Daoy (cell line): ENCODE data around the gene DMWD. TPM values are rescaled to one million over a fixed set of nuclear protein-coding genes. Genes with fewer than 3 reads are reported as not detected.
A peak's percentile ranks its signal among the peaks of the same experiment; 100 is the strongest.

Experiments used
- DNase-seq: peaks from one replicate; pipeline ENCODE4 v3.0.0-alpha.2; 2015; ENCODE audit warnings: low read depth
- total RNA-seq: library from RNA; depleted of rRNA; stranded (reverse); fragments of >200 nt; shearing (Covaris generic); gene quantifications from 2 replicates; pipeline ENCODE4 v1.2.3, GENCODE V29; 2014

Gene DMWD
- total RNA-seq, 1 experiment from 2014 or later, result 22.1 TPM

DNA sequence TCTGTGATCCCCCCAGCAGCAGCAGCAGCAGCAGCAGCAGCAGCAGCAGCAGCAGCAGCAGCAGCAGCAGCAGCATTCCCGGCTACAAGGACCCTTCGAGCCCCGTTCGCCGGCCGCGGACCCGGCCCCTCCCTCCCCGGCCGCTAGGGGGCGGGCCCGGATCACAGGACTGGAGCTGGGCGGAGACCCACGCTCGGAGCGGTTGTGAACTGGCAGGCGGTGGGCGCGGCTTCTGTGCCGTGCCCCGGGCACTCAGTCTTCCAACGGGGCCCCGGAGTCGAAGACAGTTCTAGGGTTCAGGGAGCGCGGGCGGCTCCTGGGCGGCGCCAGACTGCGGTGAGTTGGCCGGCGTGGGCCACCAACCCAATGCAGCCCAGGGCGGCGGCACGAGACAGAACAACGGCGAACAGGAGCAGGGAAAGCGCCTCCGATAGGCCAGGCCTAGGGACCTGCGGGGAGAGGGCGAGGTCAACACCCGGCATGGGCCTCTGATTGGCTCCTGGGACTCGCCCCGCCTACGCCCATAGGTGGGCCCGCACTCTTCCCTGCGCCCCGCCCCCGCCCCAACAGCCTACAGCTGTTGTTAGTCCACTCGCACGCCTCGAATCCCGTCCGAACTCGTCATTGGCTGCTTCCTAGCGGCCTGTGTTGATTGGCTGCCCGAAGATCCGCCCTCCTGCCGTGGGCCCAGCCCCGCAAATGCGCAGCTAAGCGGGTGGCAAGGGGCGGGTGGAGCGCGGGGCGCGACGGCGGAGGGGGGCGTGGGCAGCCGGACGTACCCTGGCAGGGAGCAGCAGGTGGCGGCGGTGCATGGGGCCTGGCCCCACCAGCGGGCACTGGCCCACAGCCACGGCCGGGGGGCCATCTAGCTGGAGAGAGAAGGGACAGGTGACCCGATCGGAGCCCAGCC is 22.2 kb downstream of the DMWD start:
- peak; percentile 97 for DNase-seq

DNA sequence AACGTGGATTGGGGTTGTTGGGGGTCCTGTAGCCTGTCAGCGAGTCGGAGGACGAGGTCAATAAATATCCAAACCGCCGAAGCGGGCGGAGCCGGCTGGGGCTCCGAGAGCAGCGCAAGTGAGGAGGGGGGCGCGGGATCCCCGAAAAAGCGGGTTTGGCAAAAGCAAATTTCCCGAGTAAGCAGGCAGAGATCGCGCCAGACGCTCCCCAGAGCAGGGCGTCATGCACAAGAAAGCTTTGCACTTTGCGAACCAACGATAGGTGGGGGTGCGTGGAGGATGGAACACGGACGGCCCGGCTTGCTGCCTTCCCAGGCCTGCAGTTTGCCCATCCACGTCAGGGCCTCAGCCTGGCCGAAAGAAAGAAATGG is 22.8 kb downstream of the DMWD start:
- no peak for DNase-seq

DNA sequence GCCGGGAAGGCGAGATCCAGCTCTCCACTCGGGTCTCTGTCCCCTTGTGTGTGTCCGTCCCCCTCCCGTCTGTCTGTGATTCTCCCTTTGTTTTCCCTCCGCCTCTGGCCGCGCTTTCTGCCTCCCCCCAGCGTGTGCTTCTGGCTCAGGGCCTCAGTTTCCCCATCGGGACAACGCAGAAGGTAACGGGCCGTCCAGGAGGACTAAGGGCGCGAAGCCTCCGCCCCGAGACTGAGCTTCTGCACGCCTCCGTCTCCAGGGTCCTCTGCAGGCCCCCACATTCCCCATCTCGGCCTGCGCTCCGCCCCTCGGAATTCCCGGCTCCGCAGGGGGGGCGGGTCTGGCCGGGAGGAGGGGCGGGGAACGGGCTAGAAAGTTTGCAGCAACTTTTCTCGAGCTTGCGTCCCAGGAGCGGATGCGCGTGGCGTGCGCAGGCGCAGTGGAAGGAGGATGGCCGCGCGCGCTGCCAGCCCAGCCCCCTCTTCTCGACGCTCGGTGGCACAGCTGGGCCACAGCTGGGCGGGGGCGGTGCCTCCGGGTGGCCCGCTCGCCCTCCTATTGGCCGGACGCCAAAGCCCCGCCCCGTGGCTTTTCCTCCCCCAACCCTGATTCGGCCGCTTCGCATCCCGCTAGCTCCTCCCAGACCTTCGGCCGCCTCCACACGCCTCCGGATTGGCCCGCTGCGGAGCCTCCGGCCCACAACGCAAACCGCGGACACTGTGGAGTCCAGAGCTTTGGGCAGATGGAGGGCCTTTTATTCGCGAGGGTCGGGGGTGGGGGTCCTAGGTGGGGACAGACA is 23.5 kb downstream of the DMWD start, which contains the start of gene SIX5:
Gene SIX5 (minus strand): TSS at position 269 of the 799 bp plus-strand sequence. CDS start 408 bp downstream, outside the sequence.
- peak; percentile 100 for DNase-seq

DNA sequence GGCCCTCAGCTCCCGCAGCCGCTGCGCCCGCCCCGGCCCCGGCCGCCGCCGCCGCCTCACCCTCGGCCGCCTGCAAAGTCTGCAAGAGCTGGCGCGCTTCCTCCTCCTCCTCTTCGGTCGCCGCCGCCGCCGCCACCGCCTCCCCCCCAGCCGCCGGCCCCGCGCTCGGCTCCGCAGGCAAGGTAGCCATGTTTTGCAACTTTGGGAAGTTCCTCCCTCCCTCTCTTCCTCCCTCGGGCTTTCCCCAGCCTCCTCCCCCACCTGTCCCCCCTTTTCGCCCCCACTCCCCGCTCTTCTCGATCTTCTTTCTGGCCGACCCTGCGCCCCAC is 24.0 kb downstream of the DMWD start:
- peak; percentile 74 for DNase-seq

DNA sequence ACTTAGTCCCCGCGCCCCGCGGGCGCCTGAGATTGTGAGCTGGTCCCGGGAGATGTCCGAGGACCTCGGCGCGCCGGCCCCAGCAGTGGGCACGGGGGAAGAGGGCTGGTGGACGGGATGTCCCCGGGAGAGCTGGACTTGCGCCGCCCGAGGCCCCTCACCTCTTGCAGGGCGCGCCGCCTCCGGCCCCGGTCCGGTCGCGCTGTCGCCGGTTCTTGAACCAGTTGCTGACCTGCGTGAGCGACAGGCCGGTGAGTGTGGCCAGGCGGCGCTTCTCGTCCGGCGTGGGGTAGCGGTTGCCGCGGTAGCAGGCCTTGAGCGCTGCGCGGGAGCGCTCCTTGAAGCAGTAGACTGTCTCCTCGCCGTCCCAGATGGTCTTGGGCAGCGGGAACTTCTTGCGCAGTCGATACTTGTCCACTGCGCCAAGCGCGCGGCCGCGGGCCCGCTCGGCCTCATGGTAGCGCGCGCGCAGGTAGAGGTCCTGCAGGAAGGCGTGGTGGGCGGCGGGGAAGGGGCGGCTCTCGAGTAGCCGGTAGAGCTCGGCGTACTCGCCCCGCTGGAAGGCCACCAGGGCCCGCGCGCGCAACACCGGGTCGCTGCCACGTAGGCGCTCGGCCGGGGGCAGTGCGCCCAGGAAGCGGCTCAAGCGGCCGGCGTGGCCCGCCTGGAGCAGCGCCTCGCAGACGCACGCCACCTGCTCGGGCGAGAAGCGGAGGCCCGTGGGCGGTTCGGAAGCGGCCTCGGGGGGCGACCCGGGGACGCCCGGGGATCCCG is 24.6 kb downstream of the DMWD start:
- peak; percentile 80 for DNase-seq

DNA sequence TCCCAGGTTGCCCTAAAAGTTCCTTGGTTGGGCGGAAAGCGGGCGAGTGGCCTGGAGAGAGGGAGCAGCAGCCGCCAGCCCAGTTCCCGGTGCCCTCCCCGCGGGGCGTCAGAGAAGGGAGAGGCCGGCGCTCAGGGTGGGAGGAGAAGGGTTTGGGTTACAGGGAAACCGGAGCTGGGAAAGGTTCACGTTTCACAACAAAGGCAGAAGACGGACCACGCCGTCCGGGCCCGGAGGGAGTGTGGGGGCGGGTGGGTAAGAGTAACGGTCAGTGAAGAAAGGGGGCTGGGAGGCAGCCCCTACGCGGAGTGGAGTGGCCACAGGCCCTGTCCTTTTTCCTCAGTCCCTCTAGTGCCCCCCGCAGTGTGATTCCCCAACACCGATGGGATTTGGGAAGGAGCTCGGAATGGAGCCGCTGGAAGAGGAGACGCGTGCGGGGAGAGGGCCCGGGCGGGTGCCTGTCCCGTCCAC is 25.2 kb downstream of the DMWD start:
- peak; percentile 90 for DNase-seq

DNA sequence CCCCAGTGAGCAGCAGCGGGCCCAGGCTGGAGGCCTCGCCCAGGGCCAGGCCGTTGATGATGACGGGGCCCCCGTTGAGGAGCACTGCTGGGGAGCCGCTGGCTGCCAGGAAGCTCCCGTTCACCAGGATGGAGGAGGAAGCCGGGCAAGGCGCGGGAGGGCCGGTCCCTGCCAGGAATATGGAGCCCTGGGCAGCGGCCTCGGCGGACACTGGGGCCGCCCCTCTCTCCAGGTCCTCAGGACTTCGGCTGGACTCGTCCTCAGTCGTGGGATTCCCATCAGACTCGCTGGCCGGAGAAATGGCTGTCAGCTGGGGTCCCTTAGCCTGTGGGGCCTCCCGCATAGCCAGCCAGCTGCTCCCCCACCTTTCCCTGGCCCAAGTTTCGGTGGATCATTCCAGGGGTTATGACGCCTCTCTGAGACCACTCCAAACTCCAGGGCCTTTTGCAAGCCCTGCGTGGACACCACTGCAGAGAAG is 25.7 kb downstream of the DMWD start:
- DNase-seq, result no peak

DNA sequence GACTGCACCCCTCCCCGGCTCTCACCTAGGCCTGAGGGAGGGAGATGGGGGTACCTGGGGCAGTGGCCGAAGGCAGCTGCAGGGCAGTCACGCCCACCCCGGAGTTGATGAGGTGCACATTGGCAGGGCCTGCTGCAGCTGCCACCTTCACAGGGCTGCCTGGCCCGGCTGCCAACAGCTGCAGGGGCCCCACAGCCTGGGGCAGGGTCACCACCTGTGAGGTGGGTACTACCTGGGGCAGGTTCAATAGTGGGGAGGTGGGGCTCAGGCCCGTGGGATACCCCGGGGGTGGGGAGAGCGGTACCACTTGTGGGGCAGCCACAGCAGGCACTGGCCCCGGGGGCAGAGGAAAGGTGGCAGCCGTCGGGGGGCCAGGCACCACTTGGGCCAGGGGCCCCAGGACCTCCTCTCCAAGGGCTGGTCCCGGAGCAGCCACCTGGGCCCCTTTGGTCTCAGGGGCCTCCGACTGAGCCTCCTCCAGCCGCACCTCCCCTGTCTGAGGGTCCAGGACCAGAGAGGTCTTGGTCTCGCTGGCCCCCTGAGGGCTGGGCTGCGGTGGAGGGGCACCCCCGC is 26.3 kb downstream of the DMWD start:
- no peak for DNase-seq

DNA sequence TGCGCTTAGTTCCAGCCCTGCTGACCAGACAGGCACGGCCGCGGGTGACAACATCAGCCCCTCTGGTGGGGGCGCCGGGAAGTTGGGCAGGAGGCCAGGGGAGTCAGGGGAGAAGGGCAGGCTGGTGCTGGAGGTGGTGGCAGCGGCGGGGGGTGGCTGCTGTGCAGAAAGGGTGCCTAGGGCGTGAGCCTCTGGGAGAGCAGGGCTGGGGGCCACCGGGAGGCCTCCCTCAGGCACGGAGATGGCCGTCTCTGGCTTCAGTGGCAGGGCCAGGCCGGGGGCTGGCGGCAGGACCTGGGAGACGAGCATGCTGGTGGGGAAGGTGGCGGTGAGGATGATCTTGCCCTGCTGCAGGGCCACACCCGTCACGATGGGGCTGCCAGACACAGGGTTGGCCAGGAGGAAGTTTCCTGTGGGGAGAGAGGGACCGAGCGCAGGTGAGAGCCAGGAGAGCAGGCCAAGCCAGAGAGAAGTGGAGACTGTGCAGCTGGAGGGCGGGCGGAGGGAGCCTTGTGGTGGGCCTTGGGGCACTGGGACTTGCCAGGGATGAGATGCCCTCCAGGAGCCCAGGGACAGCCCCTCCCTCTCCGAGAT is 26.8 kb downstream of the DMWD start:
- no peak for DNase-seq

DNA sequence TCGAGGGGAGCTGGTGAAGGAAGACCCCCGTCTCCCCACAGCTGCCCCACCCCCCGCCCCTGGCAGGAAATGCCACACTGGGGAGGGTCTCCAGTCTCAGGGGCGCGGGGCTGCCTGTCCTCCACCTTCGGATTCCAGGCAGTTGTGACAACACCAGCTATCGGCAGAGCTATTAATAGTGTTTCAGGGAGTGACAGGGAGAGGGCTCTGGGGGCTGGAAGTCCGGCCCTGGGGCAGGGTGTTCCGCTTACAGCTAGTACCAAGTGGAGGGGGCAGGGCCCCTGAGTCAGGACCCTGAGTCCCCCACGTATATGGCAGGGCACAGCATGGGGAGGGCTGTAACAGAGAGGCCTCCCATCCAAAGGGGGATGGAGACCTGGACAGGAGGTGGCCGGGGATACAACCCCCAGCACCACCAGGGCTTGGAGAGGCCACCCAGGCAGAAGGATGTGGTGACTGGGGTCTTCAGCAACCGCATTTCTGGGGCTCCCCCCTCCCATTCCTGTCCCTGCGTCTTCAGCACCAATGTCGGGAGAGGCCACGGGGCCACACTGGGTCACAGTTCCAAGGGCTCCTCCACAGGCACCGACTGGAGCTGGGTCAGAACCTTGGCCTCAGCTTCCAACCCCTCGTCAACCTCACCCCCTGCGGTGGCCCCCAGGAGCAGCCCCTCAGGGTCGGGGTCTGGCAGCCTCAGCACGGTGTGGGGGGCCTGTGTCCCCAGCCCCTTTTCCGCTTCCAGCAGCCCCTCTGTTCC is 27.5 kb downstream of the DMWD start:
- no peak for DNase-seq

DNA sequence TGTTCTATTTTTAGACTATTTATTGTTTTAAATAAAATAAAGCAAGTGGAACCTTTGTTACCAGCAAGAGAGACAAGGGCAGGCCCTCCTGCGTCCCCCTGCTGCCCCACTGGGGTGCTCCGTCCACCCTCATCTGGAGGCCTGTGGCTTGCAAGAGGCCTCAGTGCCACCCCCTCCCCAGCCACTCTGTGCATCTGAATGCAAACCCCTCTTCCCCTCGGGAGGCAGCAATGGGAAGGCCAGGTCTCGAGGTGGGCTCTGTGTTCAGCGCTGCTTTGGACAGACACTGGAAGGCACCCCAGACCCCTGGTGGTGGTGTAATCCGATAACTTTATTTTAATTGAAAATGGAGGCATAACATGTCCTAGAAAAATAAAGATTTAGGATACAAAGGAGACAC is 28.2 kb downstream of the DMWD start:
- DNase-seq, result no peak

DNA sequence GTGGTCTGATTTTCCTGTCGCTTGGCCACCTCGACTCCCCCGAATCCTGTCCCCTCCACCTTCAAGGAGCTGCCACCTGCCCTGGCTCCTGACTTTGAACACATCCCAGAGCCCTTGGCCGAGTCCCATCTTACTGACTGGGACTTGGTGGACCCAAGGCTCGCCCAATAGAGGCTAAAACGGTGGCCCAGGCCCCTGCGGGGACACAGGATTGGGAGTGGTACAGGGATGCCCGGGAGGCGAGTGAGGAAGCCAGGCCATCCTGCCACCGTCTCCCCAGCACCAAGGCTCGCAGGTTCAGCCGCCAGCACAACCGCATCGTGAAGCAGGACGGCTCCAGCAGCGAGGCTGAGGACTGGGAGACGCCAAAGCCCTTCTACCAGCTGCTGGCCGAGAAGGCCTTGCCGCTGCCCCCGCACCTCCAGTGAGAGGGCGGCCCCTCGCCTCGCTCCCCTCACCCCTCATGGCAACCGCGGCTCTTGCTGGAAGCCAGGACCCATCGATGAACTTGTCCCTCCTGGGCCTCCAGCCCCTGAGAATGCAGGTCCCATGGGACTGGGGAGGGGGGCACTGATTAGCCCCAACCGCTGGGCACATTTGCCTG is 28.9 kb downstream of the DMWD start:
- DNase-seq, result no peak

DNA sequence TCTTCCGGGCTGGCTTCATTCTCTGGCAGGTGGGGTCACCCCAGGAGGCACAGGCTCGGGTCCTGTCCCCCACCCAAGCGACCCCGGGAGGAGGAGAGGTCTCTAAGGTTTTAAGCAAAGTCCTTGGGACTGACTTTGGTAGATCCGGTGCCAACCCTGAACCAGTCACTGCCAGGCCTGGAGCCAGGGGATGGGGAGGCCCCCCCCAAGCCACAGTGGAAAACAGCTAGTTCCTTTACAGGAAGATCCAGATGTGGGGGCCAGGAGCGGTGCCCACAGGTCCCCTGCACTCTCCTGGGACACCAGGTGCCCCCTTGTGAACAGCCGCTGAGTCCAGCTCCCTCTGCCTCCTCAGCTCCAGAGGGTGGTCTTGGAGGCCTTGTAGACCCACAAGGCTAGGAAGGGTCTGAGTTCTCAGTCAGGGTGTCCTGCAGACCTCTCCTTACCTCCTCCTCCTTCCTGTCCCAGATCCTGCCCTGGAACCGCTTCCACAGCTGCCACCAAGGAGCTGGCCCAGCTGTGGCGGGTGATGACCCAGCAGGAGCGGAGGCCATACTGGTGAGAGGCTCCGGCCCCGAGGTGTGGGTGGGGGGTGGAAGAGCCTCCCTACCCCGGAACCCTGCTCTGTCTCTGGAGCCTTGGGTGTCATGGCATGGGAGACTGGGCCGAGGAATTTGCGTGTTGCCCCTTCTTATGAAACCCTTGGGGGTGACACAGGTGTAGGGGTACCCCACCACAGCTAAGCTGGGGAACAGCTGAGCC is 29.6 kb downstream of the DMWD start:
- DNase-seq, result no peak

DNA sequence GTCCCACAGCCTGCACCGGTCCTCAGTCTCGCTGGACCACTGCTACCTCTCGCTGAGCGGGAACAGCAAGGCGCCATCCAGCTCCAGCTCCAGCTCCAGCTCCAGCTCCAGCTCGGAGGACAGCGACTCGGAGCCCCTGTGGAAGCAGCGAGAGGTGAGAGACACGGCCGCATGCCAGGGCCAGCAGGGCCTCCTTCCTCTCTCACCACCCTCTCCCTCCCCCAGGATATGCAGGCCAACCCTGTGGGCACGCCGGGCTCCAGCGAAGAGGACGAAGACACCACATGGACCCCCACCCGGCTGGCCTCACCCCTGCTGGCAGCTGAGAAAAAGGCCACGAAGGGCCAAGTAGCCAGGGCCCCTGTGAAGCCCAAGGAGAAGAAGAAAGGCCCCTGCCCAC is 30.9 kb downstream of the DMWD start:
- DNase-seq, result no peak

DNA sequence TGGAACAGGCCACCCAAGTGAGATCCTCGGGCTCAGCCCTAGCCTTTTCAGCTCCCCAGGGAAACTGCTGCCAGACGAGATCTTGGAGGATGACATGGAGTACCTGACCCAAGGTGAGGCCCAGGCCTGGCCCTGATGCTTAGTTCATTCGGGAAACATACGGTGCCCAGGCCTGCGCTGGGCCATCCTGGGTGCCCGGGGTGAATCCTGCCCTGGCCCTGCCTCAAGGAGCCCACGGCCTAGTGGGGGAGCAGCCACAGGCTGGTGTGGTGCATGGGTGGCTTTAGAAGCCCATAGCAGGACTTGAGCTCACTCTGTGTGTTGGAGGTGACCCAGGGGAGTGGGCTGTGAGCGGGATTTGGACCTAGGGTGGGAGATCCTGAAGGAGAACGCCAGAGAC is 33.7 kb downstream of the DMWD start:
- no peak for DNase-seq

DNA sequence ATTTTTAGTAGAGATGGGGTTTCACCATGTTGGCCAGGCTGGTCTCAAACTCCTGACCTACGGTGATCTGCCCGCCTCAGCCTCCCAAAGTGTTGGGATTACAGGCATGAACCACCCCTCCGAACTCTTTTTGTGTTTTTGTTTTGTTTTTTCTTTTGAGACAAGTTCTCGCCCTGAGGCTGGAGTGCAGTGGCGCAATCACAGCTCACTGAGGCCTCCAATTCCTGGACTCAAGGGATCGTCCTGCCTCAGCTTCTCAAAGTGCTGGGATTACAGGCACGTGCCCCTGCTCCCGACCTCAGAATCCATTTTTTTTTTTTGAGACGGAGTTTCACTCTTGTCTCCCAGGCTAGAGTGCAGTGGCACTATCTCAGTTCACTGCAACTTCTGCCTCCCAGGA is 35.0 kb downstream of the DMWD start:
- DNase-seq, result no peak

DNA sequence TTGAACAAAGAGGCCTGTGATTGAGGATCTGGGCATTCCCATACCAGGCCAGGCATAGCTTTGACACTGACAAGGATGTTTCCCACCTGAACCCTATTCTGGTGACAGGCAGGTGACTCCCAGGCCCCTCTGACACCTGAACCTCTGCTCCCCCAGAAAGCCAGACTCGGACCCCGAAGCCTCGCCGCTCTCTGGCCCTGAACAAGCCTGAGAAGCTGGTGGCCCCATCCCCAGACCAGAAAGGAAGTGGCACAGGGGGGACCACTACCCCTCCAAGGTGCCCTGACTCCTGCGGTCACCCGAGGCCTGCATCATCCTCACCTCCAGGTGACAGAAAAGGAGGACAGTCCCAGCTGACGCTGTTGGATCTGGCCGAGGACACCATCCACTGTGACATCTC is 38.3 kb downstream of the DMWD start:
- DNase-seq, result no peak

DNA sequence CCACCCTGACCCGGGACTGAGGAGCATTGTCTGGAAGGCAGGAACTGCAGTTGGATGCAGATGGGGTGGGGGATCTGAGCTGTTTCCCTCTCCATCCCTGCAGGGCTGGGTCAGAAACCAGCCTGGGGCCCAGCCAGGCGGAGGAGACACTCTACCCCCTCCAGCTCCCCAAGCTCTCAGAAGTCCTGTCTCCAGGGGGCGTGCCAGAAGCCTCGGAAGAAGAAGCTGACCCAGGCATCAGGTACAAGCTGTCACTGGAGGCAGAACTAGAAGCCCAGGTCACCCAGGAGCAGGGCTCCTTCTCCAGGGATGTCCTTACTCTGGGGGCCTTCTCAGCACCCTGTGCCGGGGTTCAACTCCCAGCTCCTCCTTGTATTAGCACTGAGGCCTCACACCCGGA is 39.1 kb downstream of the DMWD start:
- DNase-seq, result no peak

DNA sequence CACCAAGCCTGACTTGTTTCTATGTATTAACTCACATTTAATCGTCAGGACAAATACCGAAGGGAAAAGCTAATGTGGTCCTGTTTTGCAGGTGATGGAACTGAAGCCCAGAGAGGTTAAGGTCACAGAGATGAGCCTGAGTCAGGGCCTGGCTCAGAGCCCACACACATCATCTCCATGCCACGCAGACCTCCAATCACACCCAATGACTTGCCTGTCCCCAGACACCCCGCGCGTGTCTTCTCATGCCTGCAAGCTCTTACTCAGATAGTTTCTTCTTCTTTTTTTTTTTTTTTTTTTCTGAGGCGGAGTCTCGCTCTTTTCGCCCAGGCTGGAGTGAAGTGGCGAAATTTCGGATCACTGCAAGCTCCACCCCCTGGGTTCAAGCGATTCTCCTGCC is 40.0 kb downstream of the DMWD start:
- peak; percentile 44 for DNase-seq
